ENCODE results near the gene IFNA13. TPM values are rescaled to one million over a fixed set of nuclear protein-coding genes. Genes with fewer than 3 reads are reported as not detected.
A peak's percentile ranks its signal among the peaks of the same experiment; 100 is the strongest.

Gene IFNA13
- total RNA-seq, 2 donors from 2014 or later: not detected

DNA sequence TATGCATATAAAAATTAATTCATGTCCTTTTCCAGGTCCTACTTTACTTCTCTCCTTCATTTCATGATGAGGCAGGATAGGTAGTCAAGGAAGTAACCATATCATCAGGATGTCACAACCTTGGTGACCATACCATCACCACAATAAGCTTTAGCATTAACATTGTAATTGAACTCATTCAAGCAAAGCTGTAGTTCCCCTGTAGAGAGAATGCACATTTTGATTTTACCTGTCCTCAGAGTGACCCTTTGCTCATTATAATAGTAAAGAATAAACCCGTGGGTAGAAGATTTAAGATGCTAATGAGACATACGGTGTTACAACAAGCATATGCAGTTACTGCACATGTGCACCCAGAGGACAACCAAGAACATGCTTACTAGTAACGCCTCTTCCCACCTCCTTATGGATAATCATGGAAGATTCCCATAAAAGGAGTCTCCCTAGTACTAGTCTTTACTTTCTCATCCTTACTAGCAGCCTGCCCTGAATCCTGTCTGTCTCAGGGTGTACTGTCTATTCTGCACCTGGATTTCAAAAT, 19.4 kb downstream of the IFNA13 start:
- Histone ChIP-seq H3K36me3 (no peaks in the 10 kb centered on the region), H3K4me1 (no peaks in the 10 kb centered on the region), H3K4me3 (no peak overlapping the region), H3K27ac (no peak overlapping the region), H3K27me3 (no peaks in the 10 kb centered on the region), H3K9ac (ENCODE audit: low read depth in 2 of 2, low read length in 2 of 2) (no peak overlapping the region), H3K9me3 (no peaks in the 10 kb centered on the region)
- intact Hi-C loops (cut with DNase I): no loop called here
- TF ChIP-seq, protein P1, sequence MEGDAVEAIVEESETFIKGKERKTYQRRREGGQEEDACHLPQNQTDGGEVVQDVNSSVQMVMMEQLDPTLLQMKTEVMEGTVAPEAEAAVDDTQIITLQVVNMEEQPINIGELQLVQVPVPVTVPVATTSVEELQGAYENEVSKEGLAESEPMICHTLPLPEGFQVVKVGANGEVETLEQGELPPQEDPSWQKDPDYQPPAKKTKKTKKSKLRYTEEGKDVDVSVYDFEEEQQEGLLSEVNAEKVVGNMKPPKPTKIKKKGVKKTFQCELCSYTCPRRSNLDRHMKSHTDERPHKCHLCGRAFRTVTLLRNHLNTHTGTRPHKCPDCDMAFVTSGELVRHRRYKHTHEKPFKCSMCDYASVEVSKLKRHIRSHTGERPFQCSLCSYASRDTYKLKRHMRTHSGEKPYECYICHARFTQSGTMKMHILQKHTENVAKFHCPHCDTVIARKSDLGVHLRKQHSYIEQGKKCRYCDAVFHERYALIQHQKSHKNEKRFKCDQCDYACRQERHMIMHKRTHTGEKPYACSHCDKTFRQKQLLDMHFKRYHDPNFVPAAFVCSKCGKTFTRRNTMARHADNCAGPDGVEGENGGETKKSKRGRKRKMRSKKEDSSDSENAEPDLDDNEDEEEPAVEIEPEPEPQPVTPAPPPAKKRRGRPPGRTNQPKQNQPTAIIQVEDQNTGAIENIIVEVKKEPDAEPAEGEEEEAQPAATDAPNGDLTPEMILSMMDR (IDR thresholded peaks at IDR 0.05): no peak
- no peak for DNase-seq

DNA sequence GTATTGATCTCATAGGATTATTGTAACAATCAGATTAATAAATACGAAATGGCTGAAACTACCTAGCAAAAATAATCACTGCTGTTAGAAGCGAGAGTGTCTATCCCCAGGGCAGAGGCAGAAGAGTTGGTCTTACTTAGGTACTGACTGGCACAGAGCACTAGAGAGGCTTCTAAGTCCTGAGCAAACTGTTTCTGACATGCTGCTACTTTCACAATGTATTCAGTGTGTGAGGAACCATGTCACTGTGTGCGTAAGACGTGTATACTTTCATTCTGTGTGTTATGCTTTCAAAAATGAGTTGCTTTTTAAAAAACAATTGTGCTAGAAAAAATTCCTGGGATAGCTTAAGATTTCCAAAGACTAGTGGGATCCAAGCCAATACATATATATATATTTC, 27.1 kb downstream of the IFNA13 start:
- H3K9ac ChIP-seq (ENCODE audit: low read depth in 2 of 2, low read length in 2 of 2): no peak overlapping the region
- intact Hi-C loops (cut with DNase I): no loop called here
- TF ChIP-seq, protein P1 (IDR thresholded peaks at IDR 0.05): no peak
- H3K27me3 ChIP-seq: no peaks in the 10 kb centered on the region
- H3K4me3 ChIP-seq: no peak overlapping the region
- no peaks in the 10 kb centered on the region for H3K9me3 ChIP-seq
- DNase-seq: no peak
- H3K36me3 ChIP-seq: no peaks in the 10 kb centered on the region
- H3K4me1 ChIP-seq: no peaks in the 10 kb centered on the region
- no peak overlapping the region for H3K27ac ChIP-seq

DNA sequence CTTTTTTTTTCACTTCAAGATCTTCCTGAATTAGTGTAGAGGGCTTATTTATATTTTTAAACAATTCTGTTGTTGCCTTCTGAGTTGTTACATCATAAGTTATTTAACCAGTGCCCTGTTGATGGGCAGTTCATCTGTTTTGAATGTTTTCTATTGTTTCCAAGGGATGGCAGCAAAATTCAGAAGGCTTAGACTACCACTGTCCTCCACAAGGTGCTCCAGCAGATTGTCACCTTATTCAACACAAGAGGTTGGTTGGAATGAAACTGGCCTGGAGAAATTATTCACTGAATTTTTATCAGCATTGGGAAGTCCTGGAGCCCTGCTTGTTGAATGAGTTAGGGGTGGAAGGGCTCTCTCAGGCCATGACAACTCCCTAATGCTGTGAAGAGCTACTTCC, 31.4 kb downstream of the IFNA13 start:
- no peak overlapping the region for H3K4me3 ChIP-seq
- DNase-seq: no peak
- peaks cover 12% of the 10 kb centered on the region for H3K4me1 ChIP-seq
- no peaks in the 10 kb centered on the region for H3K9me3 ChIP-seq
- H3K27ac ChIP-seq: no peak overlapping the region
- H3K36me3 ChIP-seq: no peaks in the 10 kb centered on the region
- no peak overlapping the region for H3K9ac ChIP-seq (ENCODE audit: low read depth in 2 of 2, low read length in 2 of 2)
- no peaks in the 10 kb centered on the region for H3K27me3 ChIP-seq
- intact Hi-C loops (cut with DNase I): no loop called here
- TF ChIP-seq, protein P1 (IDR thresholded peaks at IDR 0.05): no peak

GRCh38 chr9:21334701-21335632, 32.9 kb downstream of the IFNA13 start, which contains the start of gene KLHL9:
KLHL9 (minus strand) TSS chr9:21335404; CDS start chr9:21334859, 545 bp downstream.
- no peaks in the 10 kb centered on the region for H3K9me3 ChIP-seq
- peaks cover 20% of the 10 kb centered on the region for H3K4me1 ChIP-seq
- peak within 1 kb of the TSS; percentile 85 for H3K27ac ChIP-seq
- peak within 1 kb of the TSS; percentile 88 for H3K4me3 ChIP-seq
- H3K27me3 ChIP-seq: no peaks in the 10 kb centered on the region
- TF ChIP-seq, protein P1 (IDR thresholded peaks at IDR 0.05): no peak
- intact Hi-C loops (cut with DNase I): no loop called here
- peak within 1 kb of the TSS; percentile 92 to 96 for H3K9ac ChIP-seq (ENCODE audit: low read depth in 2 of 2, low read length in 2 of 2)
- DNase-seq: peak; percentile 94
- H3K36me3 ChIP-seq: no peaks in the 10 kb centered on the region

GRCh38 chr9:21333226-21333625, 34.6 kb downstream of the IFNA13 start:
- H3K9ac ChIP-seq (ENCODE audit: low read depth in 2 of 2, low read length in 2 of 2): peak overlapping the region in 1 of 2 donors; percentile 9
- H3K4me3 ChIP-seq: no peak overlapping the region
- H3K9me3 ChIP-seq: no peaks in the 10 kb centered on the region
- H3K27me3 ChIP-seq: no peaks in the 10 kb centered on the region
- no peak for DNase-seq
- no peaks in the 10 kb centered on the region for H3K36me3 ChIP-seq
- H3K27ac ChIP-seq: no peak overlapping the region
- TF ChIP-seq, protein P1 (IDR thresholded peaks at IDR 0.05): no peak
- H3K4me1 ChIP-seq: peaks cover 20% of the 10 kb centered on the region
- intact Hi-C loops (cut with DNase I): no loop called here
